Measurements from ENCODE around the gene CREB5. TPM values are rescaled to one million over a fixed set of nuclear protein-coding genes. Genes with fewer than 3 reads are reported as not detected.

The CREB5 gene
- total RNA-seq, 1 experiment from 2014 or later = 1.3 TPM

GRCh38 chr7:28754027-28754426, 341.7 kb downstream of the CREB5 start:
- Mint-ChIP-seq H3K4me1 (peaks cover 5% of the 10 kb centered on the region; the same call in 1 of the 2 replicates), H3K36me3 (no peaks in the 10 kb centered on the region), H3K9me3 (peaks cover 5% of the 10 kb centered on the region; the same call in 1 of the 2 replicates), H3K27me3 (ENCODE audit: low read depth) (no peaks in the 10 kb centered on the region), H3K27ac (no peak overlapping the region), H3K4me3 (no peak overlapping the region)
- no peak for TF ChIP-seq NR3C1 (CRISPR knock-in tag; conservative IDR thresholded peaks at IDR 0.05; ENCODE audit: low read depth)
- TF ChIP-seq CREM (CRISPR knock-in tag; IDR thresholded peaks at IDR 0.05) = no peak
- no peak for TF ChIP-seq FOXJ3 (CRISPR knock-in tag; IDR thresholded peaks at IDR 0.05; ENCODE audit: borderline replicate concordance)
- TF ChIP-seq TEAD4 (CRISPR knock-in tag; IDR thresholded peaks at IDR 0.05) = no peak
- TF ChIP-seq ETV6 (CRISPR knock-in tag; IDR thresholded peaks at IDR 0.05) = no peak
- no peak for TF ChIP-seq FOXP4 (CRISPR knock-in tag; IDR thresholded peaks at IDR 0.05)
- TF ChIP-seq ZNF671 (CRISPR knock-in tag; IDR thresholded peaks at IDR 0.05) = no peak
- TF ChIP-seq E2F4 (CRISPR knock-in tag; IDR thresholded peaks at IDR 0.05; ENCODE audit: borderline replicate concordance, low read depth) = no peak
- no peak for TF ChIP-seq FOXK1 (CRISPR knock-in tag; IDR thresholded peaks at IDR 0.05)
- no peak for TF ChIP-seq ZNF423 (CRISPR knock-in tag; IDR thresholded peaks at IDR 0.05)
- TF ChIP-seq ZNF317 (CRISPR knock-in tag; IDR thresholded peaks at IDR 0.05; ENCODE audit: borderline replicate concordance, low read depth) = no peak
- ChIA-PET POLR2A (interaction anchor here (0.6 kb wide), 1 partner anchor 21 kb away, joined by 3 read pairs; no protein-coding TSS in a partner anchor), CTCF (interaction anchor here (0.7 to 1.4 kb wide), 2 partner anchors 105 to 139 kb away, joined by 3 read pairs; no protein-coding TSS in a partner anchor)
- ATAC-seq (peak; percentile 60), DNase-seq (ENCODE audit: low spot score) (no peak)

- POLR2A ChIA-PET = no interaction called here
- no peak overlapping the region for H3K4me3 Mint-ChIP-seq
- H3K27ac Mint-ChIP-seq = no peak overlapping the region
- no peaks in the 10 kb centered on the region for H3K27me3 Mint-ChIP-seq (ENCODE audit: low read depth)
- H3K4me1 Mint-ChIP-seq = peaks cover 8% of the 10 kb centered on the region
- H3K36me3 Mint-ChIP-seq = no peaks in the 10 kb centered on the region
- DNase-seq (ENCODE audit: low spot score) (no peak), ATAC-seq (no peak)
- 0 out of 2 replicates have a peak, but pooled peaks cover under 1% of the 10 kb centered on the region for H3K9me3 Mint-ChIP-seq
- CTCF ChIA-PET = interaction anchor here (0.7 to 1.4 kb wide), 2 partner anchors 105 to 139 kb away, joined by 3 read pairs; no protein-coding TSS in a partner anchor
- TF ChIP-seq ZNF219 (CRISPR knock-in tag; IDR thresholded peaks at IDR 0.05; ENCODE audit: borderline replicate concordance) (no peak), NR2C2 (CRISPR knock-in tag; IDR thresholded peaks at IDR 0.05) (no peak), JAZF1 (CRISPR knock-in tag; IDR thresholded peaks at IDR 0.05) (no peak), ZNF396 (CRISPR knock-in tag; IDR thresholded peaks at IDR 0.05; ENCODE audit: borderline replicate concordance) (no peak), NFATC4 (CRISPR knock-in tag; IDR thresholded peaks at IDR 0.05) (no peak), ZNF281 (CRISPR knock-in tag; IDR thresholded peaks at IDR 0.05) (no peak), E2F4 (CRISPR knock-in tag; IDR thresholded peaks at IDR 0.05; ENCODE audit: borderline replicate concordance, low read depth) (no peak), ATF6 (CRISPR knock-in tag; IDR thresholded peaks at IDR 0.05) (no peak), E2F1 (CRISPR knock-in tag; IDR thresholded peaks at IDR 0.05) (no peak), SP1 (CRISPR knock-in tag; conservative IDR thresholded peaks at IDR 0.05) (no peak), CREM (CRISPR knock-in tag; IDR thresholded peaks at IDR 0.05) (no peak), KAT7 (CRISPR knock-in tag; IDR thresholded peaks at IDR 0.05; ENCODE audit: borderline replicate concordance) (no peak), EMX1 (CRISPR knock-in tag; IDR thresholded peaks at IDR 0.05) (no peak), TCF7 (CRISPR knock-in tag; IDR thresholded peaks at IDR 0.05; ENCODE audit: low read depth) (no peak), JUN (CRISPR knock-in tag; IDR thresholded peaks at IDR 0.05) (no peak), IRF1 (CRISPR knock-in tag; IDR thresholded peaks at IDR 0.05) (no peak)
These were observed 342.1 kb downstream of the CREB5 start for GRCh38 chr7:28754447-28754846.
